CD4-positive, CD25-positive, alpha-beta regulatory T cell (primary cell): ENCODE data around the gene KNSTRN. TPM values are rescaled to one million over a fixed set of nuclear protein-coding genes. Genes with fewer than 3 reads are reported as not detected.

Experiments used
- ATAC-seq, 2 donors: fragments of 150-1000 bp; cut with Tn5 transposase; one replicate each; pipeline ENCODE4 v1.10.0; 2021; ENCODE audit warnings: low read depth in 2 of 2, moderate number of reproducible peaks in 2 of 2, moderate library complexity in 1 of 2
- DNase-seq, 3 donors: peaks; one replicate each; pipeline versions ENCODE4 v3.0.0 to v3.0.0-alpha.2; 2012 to 2022; ENCODE audit warnings: mixed read lengths in 1 of 3
- H3K27ac ChIP-seq: one replicate; pipeline ENCODE4 v1.7.0; 2013; ENCODE audit warnings: mild to moderate bottlenecking, low read length; ENCODE audit not compliant: insufficient read depth, poor library complexity, severe bottlenecking
- H3K27me3 ChIP-seq: one replicate; pipeline ENCODE4 v1.7.0; 2013; ENCODE audit warnings: low read length; ENCODE audit not compliant: control insufficient read depth, insufficient read depth
- H3K36me3 ChIP-seq: one replicate; pipeline ENCODE4 v1.7.0; 2013; ENCODE audit warnings: mild to moderate bottlenecking, low read length, moderate library complexity; ENCODE audit not compliant: control insufficient read depth, insufficient read depth
- H3K4me1 ChIP-seq: 2 replicates; pipeline ENCODE4 v1.7.0; 2013; ENCODE audit warnings: mild to moderate bottlenecking, low read length; ENCODE audit not compliant: insufficient read depth, control insufficient read depth, poor library complexity, severe bottlenecking
- H3K4me3 ChIP-seq: one replicate; pipeline ENCODE4 v1.7.0; 2013; ENCODE audit warnings: low read depth, mild to moderate bottlenecking, low read length, moderate library complexity
- H3K9me3 ChIP-seq, 2 experiments: 1 replicate in 1 of 2; 2 replicates in 1 of 2; pipeline ENCODE4 v1.7.0; 2013; ENCODE audit warnings: low read length in 2 of 2, mild to moderate bottlenecking in 1 of 2, moderate library complexity in 1 of 2; ENCODE audit not compliant: control insufficient read depth in 2 of 2
- H3K27ac Mint-ChIP-seq, 3 donors: one replicate each; pipeline ENCODE4 v1.8.0; 2020 to 2022; ENCODE audit warnings: mild to moderate bottlenecking in 3 of 3, mixed read lengths in 3 of 3, moderate library complexity in 2 of 3
- H3K27me3 Mint-ChIP-seq: one replicate; pipeline ENCODE4 v1.8.0; 2022; ENCODE audit warnings: mild to moderate bottlenecking, mixed read lengths
- H3K36me3 Mint-ChIP-seq: one replicate; pipeline ENCODE4 v1.8.0; 2020; ENCODE audit warnings: mixed read lengths
- H3K4me1 Mint-ChIP-seq, 4 donors: one replicate each; pipeline ENCODE4 v1.8.0; 2020 to 2022; ENCODE audit warnings: mixed read lengths in 4 of 4, mild to moderate bottlenecking in 1 of 4
- H3K4me3 Mint-ChIP-seq, 4 donors: one replicate each; pipeline ENCODE4 v1.8.0; 2020 to 2022; ENCODE audit warnings: mild to moderate bottlenecking in 4 of 4, mixed read lengths in 4 of 4, moderate library complexity in 3 of 4
- H3K9me3 Mint-ChIP-seq, 7 donors: one replicate each; pipeline ENCODE4 v1.8.0; 2020 to 2022; ENCODE audit warnings: mixed read lengths in 7 of 7, mild to moderate bottlenecking in 3 of 7, moderate library complexity in 2 of 7
- polyA plus RNA-seq, 4 donors: library from polyadenylated mRNA; unstranded; fragments of 300-500 nt; fragmentation: Illumina TruSeq; gene quantifications; one replicate each; pipeline ENCODE4 v1.2.3, GENCODE V29; 2021
- total RNA-seq: library from RNA; stranded (reverse); gene quantifications from one replicate; pipeline ENCODE4 v1.2.3, GENCODE V29; 2022

KNSTRN gene
- total and polyA plus RNA-seq, 5 donors from 2014 or later, result 3.3 to 10.5 (median 4.6) TPM

GRCh38 chr15:40416056-40416455, 33.5 kb downstream of the KNSTRN start:
- no peak overlapping the region for H3K27ac Mint-ChIP-seq

GRCh38 chr15:40418126-40418525, 35.6 kb downstream of the KNSTRN start:
- Mint-ChIP-seq H3K27ac (no peak overlapping the region), H3K27me3 (no peaks in the 10 kb centered on the region), H3K4me1 (peaks cover 0 to 2% (median 0%) of the 10 kb centered on the region in 4 donors), H3K4me3 (no peak overlapping the region), H3K9me3 (no peaks in the 10 kb centered on the region), H3K36me3 (peaks cover 15% of the 10 kb centered on the region)
- H3K4me1 ChIP-seq, result peaks cover 5% of the 10 kb centered on the region
- no peak for DNase-seq
- H3K27me3 ChIP-seq, result no peaks in the 10 kb centered on the region
- H3K36me3 ChIP-seq, result peaks cover 27% of the 10 kb centered on the region
- no peak overlapping the region for H3K4me3 ChIP-seq
- ATAC-seq, result no peak
- H3K27ac ChIP-seq, result no peak overlapping the region
- no peaks in the 10 kb centered on the region for H3K9me3 ChIP-seq

More at GRCh38 chr15:40416056-40416455, 33.5 kb downstream of the KNSTRN start:
- DNase-seq (no peak), ATAC-seq (no peak)
- Mint-ChIP-seq H3K4me3 (no peak overlapping the region), H3K4me1 (peaks cover 0 to under 1% (median 0%) of the 10 kb centered on the region in 4 donors), H3K36me3 (peaks cover 28% of the 10 kb centered on the region), H3K27me3 (no peaks in the 10 kb centered on the region), H3K9me3 (peaks cover 0 to 2% (median 0%) of the 10 kb centered on the region in 7 donors)
- Histone ChIP-seq H3K9me3 (no peaks in the 10 kb centered on the region), H3K27ac (no peak overlapping the region), H3K36me3 (peaks cover 41% of the 10 kb centered on the region), H3K4me1 (no peaks in the 10 kb centered on the region), H3K27me3 (no peaks in the 10 kb centered on the region), H3K4me3 (no peak overlapping the region)

GRCh38 chr15:40420071-40420713, 37.7 kb downstream of the KNSTRN start:
- DNase-seq (no peak), ATAC-seq (no peak)
- H3K4me3 ChIP-seq, result no peak overlapping the region
- H3K27ac ChIP-seq, result no peak overlapping the region
- no peaks in the 10 kb centered on the region for H3K9me3 ChIP-seq
- Mint-ChIP-seq H3K27me3 (no peaks in the 10 kb centered on the region), H3K4me3 (no peak overlapping the region), H3K27ac (no peak overlapping the region), H3K9me3 (no peaks in the 10 kb centered on the region), H3K4me1 (peaks cover 0 to 2% (median 0%) of the 10 kb centered on the region in 4 donors), H3K36me3 (peaks cover 4% of the 10 kb centered on the region)
- peaks cover 5% of the 10 kb centered on the region for H3K4me1 ChIP-seq
- H3K27me3 ChIP-seq, result no peaks in the 10 kb centered on the region
- peaks cover 14% of the 10 kb centered on the region for H3K36me3 ChIP-seq

GRCh38 chr15:40420793-40421192, 38.3 kb downstream of the KNSTRN start:
- ATAC-seq, result no peak
- Histone ChIP-seq H3K27me3 (no peaks in the 10 kb centered on the region), H3K9me3 (no peaks in the 10 kb centered on the region), H3K4me3 (no peak overlapping the region), H3K27ac (no peak overlapping the region), H3K4me1 (peaks cover 5% of the 10 kb centered on the region), H3K36me3 (peaks cover 8% of the 10 kb centered on the region)
- Mint-ChIP-seq H3K36me3 (no peaks in the 10 kb centered on the region), H3K4me3 (no peak overlapping the region), H3K27me3 (no peaks in the 10 kb centered on the region), H3K27ac (no peak overlapping the region), H3K9me3 (no peaks in the 10 kb centered on the region), H3K4me1 (peaks cover 0 to 2% (median 0%) of the 10 kb centered on the region in 4 donors)
- no peak for DNase-seq

GRCh38 chr15:40421246-40422157, 39.0 kb downstream of the KNSTRN start:
- Histone ChIP-seq H3K27me3 (no peaks in the 10 kb centered on the region), H3K9me3 (no peaks in the 10 kb centered on the region), H3K27ac (no peak overlapping the region), H3K36me3 (peaks cover 3% of the 10 kb centered on the region), H3K4me3 (no peak overlapping the region), H3K4me1 (peaks cover 5% of the 10 kb centered on the region)
- H3K4me3 Mint-ChIP-seq, result peak overlapping the region in 1 of 4 donors; percentile 21
- H3K27me3 Mint-ChIP-seq, result no peaks in the 10 kb centered on the region
- peak; percentile 90 to 93 for ATAC-seq
- no peaks in the 10 kb centered on the region for H3K36me3 Mint-ChIP-seq
- no peaks in the 10 kb centered on the region for H3K9me3 Mint-ChIP-seq
- H3K4me1 Mint-ChIP-seq, result peaks cover 0 to 2% (median 0%) of the 10 kb centered on the region in 4 donors
- DNase-seq, result peak; percentile 67 to 78 (median 75)
- no peak overlapping the region for H3K27ac Mint-ChIP-seq

GRCh38 chr15:40424483-40425115, 42.1 kb downstream of the KNSTRN start:
- DNase-seq (no peak), ATAC-seq (no peak)
- no peaks in the 10 kb centered on the region for H3K9me3 Mint-ChIP-seq
- no peaks in the 10 kb centered on the region for H3K36me3 Mint-ChIP-seq
- H3K27me3 Mint-ChIP-seq, result no peaks in the 10 kb centered on the region
- no peaks in the 10 kb centered on the region for H3K27me3 ChIP-seq
- no peak overlapping the region for H3K4me3 ChIP-seq
- no peak overlapping the region for H3K27ac Mint-ChIP-seq
- H3K36me3 ChIP-seq, result no peaks in the 10 kb centered on the region
- H3K9me3 ChIP-seq, result no peaks in the 10 kb centered on the region
- H3K27ac ChIP-seq, result no peak overlapping the region
- no peak overlapping the region for H3K4me3 Mint-ChIP-seq
- H3K4me1 ChIP-seq, result peaks cover 5% of the 10 kb centered on the region
- H3K4me1 Mint-ChIP-seq, result peaks cover 0 to 2% (median 0%) of the 10 kb centered on the region in 4 donors

GRCh38 chr15:40425681-40426080, 43.2 kb downstream of the KNSTRN start:
- Mint-ChIP-seq H3K4me1 (peaks cover 0 to 2% (median 0%) of the 10 kb centered on the region in 4 donors), H3K36me3 (no peaks in the 10 kb centered on the region), H3K27me3 (no peaks in the 10 kb centered on the region), H3K4me3 (no peak overlapping the region), H3K27ac (no peak overlapping the region), H3K9me3 (no peaks in the 10 kb centered on the region)
- H3K9me3 ChIP-seq, result no peaks in the 10 kb centered on the region
- H3K4me1 ChIP-seq, result peaks cover 5% of the 10 kb centered on the region
- DNase-seq (no peak), ATAC-seq (no peak)
- H3K27me3 ChIP-seq, result no peaks in the 10 kb centered on the region
- no peak overlapping the region for H3K27ac ChIP-seq
- H3K36me3 ChIP-seq, result no peaks in the 10 kb centered on the region
- H3K4me3 ChIP-seq, result no peak overlapping the region
